K562 (cell line): ENCODE results near the gene ATF6B. TPM values are rescaled to one million over a fixed set of nuclear protein-coding genes. Genes with fewer than 3 reads are reported as not detected.
A peak's percentile ranks its signal among the peaks of the same experiment; 100 is the strongest.

ENCODE experiments used
- AFF1 ChIP-seq, 2 experiments: fragments of 450-650 bp; IDR thresholded peaks; 2 replicates each; pipeline ENCODE4 v1.6.1; 2018; ENCODE audit warnings: mild to moderate bottlenecking in 2 of 2, low read depth in 1 of 2; ENCODE audit not compliant: partially characterized antibody in 2 of 2
- ARHGAP35 ChIP-seq: fragments of 450-650 bp; IDR thresholded peaks from 2 replicates; pipeline ENCODE4 v1.6.1; 2018; ENCODE audit not compliant: partially characterized antibody
- EP400 ChIP-seq: fragments of 450-650 bp; IDR thresholded peaks from 2 replicates; pipeline ENCODE4 v1.6.1; 2017; ENCODE audit warnings: antibody characterized with exemption, mild to moderate bottlenecking, moderate library complexity
- HDAC8 ChIP-seq: fragments of 450-650 bp; IDR thresholded peaks from 2 replicates; pipeline ENCODE4 v1.6.1; 2016; ENCODE audit warnings: mild to moderate bottlenecking, missing genetic modification characterization, moderate library complexity, missing compliant biosample characterization
- KAT7 ChIP-seq: sonication (generic); formaldehyde crosslinking; IDR thresholded peaks from 2 replicates; pipeline ENCODE4 v1.8.0; 2022; ENCODE audit warnings: missing genetic modification reagents, mild to moderate bottlenecking, borderline replicate concordance
- MYC ChIP-seq, 2 experiments: fragments of 250-450 bp in 1 of 2; sonication (Bioruptor Pico) in 1 of 2; IDR thresholded peaks; 2 replicates each; pipeline versions ENCODE4 v1.5.1 to v1.6.1; 2012 to 2021; ENCODE audit warnings: low read depth in 2 of 2, borderline replicate concordance in 1 of 2, improper control_type of control experiment in 1 of 2, low read length in 1 of 2, mild to moderate bottlenecking in 1 of 2, moderate library complexity in 1 of 2
- SAFB ChIP-seq: fragments of 200-400 bp; formaldehyde crosslinking; IDR thresholded peaks from 2 replicates; pipeline ENCODE4 v1.6.1; 2017; ENCODE audit warnings: low read depth, low read length, borderline replicate concordance
- ZNF239 ChIP-seq: fragments of 250-450 bp; sonication (Bioruptor Pico); IDR thresholded peaks from 2 replicates; pipeline ENCODE4 v1.4.0; 2020; ENCODE audit warnings: mild to moderate bottlenecking
- ZSCAN32 ChIP-seq: fragments of 450-650 bp; formaldehyde crosslinking; IDR thresholded peaks from 2 replicates; pipeline ENCODE4 v1.4.0; 2020; ENCODE audit warnings: mild to moderate bottlenecking, moderate library complexity
- polyA plus RNA-seq, 8 experiments: library from polyadenylated mRNA; depleted of rRNA in 4 of 8; stranded (reverse) in 5 of 8; unstranded in 3 of 8; fragments of >200 nt; fragmentation: Nextera tagmentation in 2 of 8; fragmentation: Illumina TruSeq in 1 of 8; extraction: Ambion mirVana in 2 of 8; extraction: Trizol in 1 of 8; gene quantifications; 2 replicates each; pipeline versions ENCODE4 v1.2.1 to v1.2.3, GENCODE V29; 2011 to 2014; ENCODE audit warnings: inconsistent platforms in 1 of 8, missing spikeins in 1 of 8
- total RNA-seq, 7 experiments: library from RNA; depleted of rRNA in 6 of 7; stranded (reverse); fragments of >200 nt in 6 of 7; fragmentation: Illumina TruSeq in 2 of 7; extraction: Trizol in 2 of 7; gene quantifications; 2 replicates each; pipeline versions ENCODE4 v1.2.1 to v1.2.3, GENCODE V29; 2011 to 2021; ENCODE audit warnings: low replicate concordance in 1 of 7
- TF ChIP-seq, protein P1 (sequence below): fragments of 450-650 bp; IDR thresholded peaks from 2 replicates; pipeline ENCODE4 v1.6.1; 2016; ENCODE audit warnings: antibody characterized with exemption

Gene ATF6B
- total and polyA plus RNA-seq, 9 of the 15 experiments (the other 6 are each of a cell fraction or from before 2014, with no cell fraction given), result 20.7 to 131 (median 31.7) TPM

GRCh38 chr6:32118782-32119628 lies 9.0 kb downstream of the ATF6B start (continued):
- peak in 1 of 2 experiments; percentile 12 for TF ChIP-seq AFF1 (IDR thresholded peaks at IDR 0.05; ENCODE audit: low read depth in 1 of 2, partially characterized antibody in 2 of 2)
- TF ChIP-seq EP400, result peak; percentile 28; the same call in 1 of the 2 replicates
- TF ChIP-seq, protein P1, sequence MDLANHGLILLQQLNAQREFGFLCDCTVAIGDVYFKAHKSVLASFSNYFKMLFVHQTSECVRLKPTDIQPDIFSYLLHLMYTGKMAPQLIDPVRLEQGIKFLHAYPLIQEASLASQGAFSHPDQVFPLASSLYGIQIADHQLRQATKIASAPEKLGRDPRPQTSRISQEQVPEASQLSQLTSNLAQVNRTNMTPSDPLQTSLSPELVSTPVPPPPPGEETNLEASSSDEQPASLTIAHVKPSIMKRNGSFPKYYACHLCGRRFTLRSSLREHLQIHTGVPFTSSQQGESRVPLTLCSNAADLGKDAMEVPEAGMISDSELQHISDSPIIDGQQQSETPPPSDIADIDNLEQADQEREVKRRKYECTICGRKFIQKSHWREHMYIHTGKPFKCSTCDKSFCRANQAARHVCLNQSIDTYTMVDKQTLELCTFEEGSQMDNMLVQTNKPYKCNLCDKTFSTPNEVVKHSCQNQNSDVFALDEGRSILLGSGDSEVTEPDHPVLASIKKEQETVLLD, result no peak
- TF ChIP-seq ZNF239, result no peak
- TF ChIP-seq SAFB, result no peak
- TF ChIP-seq HDAC8, result no peak
- no peak; the same call in 1 of the 2 replicates for TF ChIP-seq MYC (IDR thresholded peaks at IDR 0.05; ENCODE audit: low read depth, low read length)
- peak; percentile 69; the same call in 1 of the 2 replicates for TF ChIP-seq MYC (CRISPR knock-in tag; IDR thresholded peaks at IDR 0.05; ENCODE audit: borderline replicate concordance, low read depth)
- TF ChIP-seq ZSCAN32, result no peak
- no peak for TF ChIP-seq ARHGAP35
- TF ChIP-seq KAT7 (CRISPR knock-in tag), result peak; percentile 40; the same call in 1 of the 2 replicates
- TF ChIP-seq, all 486 proteins: peak for 72
